GM23338 (cell line): ENCODE measurements around the gene PTBP3. TPM values are rescaled to one million over a fixed set of nuclear protein-coding genes. Genes with fewer than 3 reads are reported as not detected.

ENCODE experiments used
- ATAC-seq: fragments of 200-7000 bp; cut with Tn5 transposase; 3 replicates; pipeline ENCODE4 v1.9.1; 2020
- DNase-seq: peaks from one replicate; pipeline ENCODE4 v3.0.0-alpha.2; 2015; ENCODE audit warnings: low spot score
- H2AFZ ChIP-seq: fragments of 200-600 bp; sonication (generic); 2 replicates; pipeline ENCODE4 v1.8.0; 2016; ENCODE audit warnings: antibody characterized with exemption, mild to moderate bottlenecking, moderate library complexity
- H3F3A ChIP-seq: fragments of 200-600 bp; sonication (generic); replicated peaks from 2 replicates; pipeline ENCODE4 v1.8.0; 2017; ENCODE audit warnings: antibody characterized with exemption, mixed run types, low read depth
- H3K27ac ChIP-seq: fragments of 200-600 bp; sonication (generic); 2 replicates; pipeline ENCODE4 v1.6.1; 2016; ENCODE audit warnings: low read depth
- H3K27me3 ChIP-seq: fragments of 200-600 bp; sonication (generic); 2 replicates; pipeline ENCODE4 v1.8.0; 2016; ENCODE audit warnings: mild to moderate bottlenecking, mixed run types, moderate library complexity; ENCODE audit not compliant: insufficient read depth
- H3K36me3 ChIP-seq: fragments of 200-600 bp; sonication (generic); 2 replicates; pipeline ENCODE4 v1.8.0; 2016; ENCODE audit warnings: mild to moderate bottlenecking; ENCODE audit not compliant: insufficient read depth
- H3K4me1 ChIP-seq: fragments of 200-600 bp; sonication (generic); 2 replicates; pipeline ENCODE4 v1.8.0; 2016; ENCODE audit warnings: mild to moderate bottlenecking, moderate library complexity; ENCODE audit not compliant: insufficient read depth
- H3K4me2 ChIP-seq: fragments of 200-600 bp; sonication (generic); 2 replicates; pipeline ENCODE4 v1.7.1; 2017; ENCODE audit warnings: mixed run types
- H3K4me3 ChIP-seq: fragments of 200-600 bp; sonication (generic); 2 replicates; pipeline ENCODE4 v1.6.1; 2016; ENCODE audit warnings: mixed run types
- H3K79me2 ChIP-seq: fragments of 200-600 bp; sonication (generic); replicated peaks from 2 replicates; pipeline ENCODE4 v1.8.0; 2017; ENCODE audit warnings: mild to moderate bottlenecking; ENCODE audit not compliant: insufficient read depth
- H3K9me2 ChIP-seq: fragments of 200-600 bp; sonication (generic); 2 replicates; pipeline ENCODE4 v1.8.0; 2017; ENCODE audit not compliant: insufficient read depth
- H4K20me1 ChIP-seq: fragments of 200-600 bp; sonication (generic); replicated peaks from 2 replicates; pipeline ENCODE4 v1.8.0; 2017; ENCODE audit warnings: mild to moderate bottlenecking; ENCODE audit not compliant: insufficient read depth
- H3K27ac Mint-ChIP-seq: 2 replicates; pipeline ENCODE4 v1.8.0; 2020; ENCODE audit warnings: inconsistent platforms, mild to moderate bottlenecking, moderate library complexity, mixed read lengths
- H3K27me3 Mint-ChIP-seq: 3 replicates; pipeline ENCODE4 v1.8.0; 2022; ENCODE audit warnings: low read depth, mild to moderate bottlenecking, moderate library complexity, mixed read lengths, inconsistent platforms; ENCODE audit not compliant: insufficient read depth, poor library complexity
- H3K36me3 Mint-ChIP-seq: 3 replicates; pipeline ENCODE4 v1.8.0; 2021; ENCODE audit warnings: low read depth, mild to moderate bottlenecking, inconsistent platforms, moderate library complexity, mixed read lengths
- H3K4me1 Mint-ChIP-seq: 3 replicates; pipeline ENCODE4 v1.8.0; 2020; ENCODE audit warnings: mild to moderate bottlenecking, inconsistent platforms, mixed read lengths
- H3K4me3 Mint-ChIP-seq: 3 replicates; pipeline ENCODE4 v1.8.0; 2021; ENCODE audit warnings: moderate library complexity, mild to moderate bottlenecking, inconsistent platforms, mixed read lengths
- H3K9me3 Mint-ChIP-seq: 3 replicates; pipeline ENCODE4 v1.8.0; 2020; ENCODE audit warnings: moderate library complexity, mild to moderate bottlenecking, inconsistent platforms, mixed read lengths
- CREB1 ChIP-seq: fragments of 250-450 bp; sonication (Bioruptor Pico); IDR thresholded peaks from 2 replicates; pipeline ENCODE4 v1.5.0; 2020; ENCODE audit warnings: low read depth, mild to moderate bottlenecking, moderate library complexity
- CTCF ChIP-seq, 2 experiments: fragments of 200-600 bp in 1 of 2; sonication (generic) in 1 of 2; conservative IDR thresholded peaks; 2 replicates each; pipeline versions ENCODE4 v1.5.1 to v1.6.1; 2016 to 2017; ENCODE audit warnings: antibody characterized with exemption in 2 of 2, low read depth in 2 of 2, mild to moderate bottlenecking in 2 of 2, moderate library complexity in 1 of 2
- EZH2 ChIP-seq: fragments of 200-600 bp; sonication (generic); IDR thresholded peaks from one replicate; pipeline ENCODE4 v1.8.0; 2017; ENCODE audit warnings: antibody characterized with exemption, mild to moderate bottlenecking, low read depth; ENCODE audit not compliant: unreplicated experiment
- EZH2phosphoT487 ChIP-seq: fragments of 200-600 bp; sonication (generic); IDR thresholded peaks from one replicate; pipeline ENCODE4 v1.8.1; 2018; ENCODE audit warnings: antibody characterized with exemption; ENCODE audit not compliant: unreplicated experiment
- NANOG ChIP-seq: IDR thresholded peaks from 2 replicates; pipeline ENCODE4 v1.6.1; 2016; ENCODE audit warnings: antibody characterized with exemption, borderline replicate concordance
- POLR2AphosphoS5 ChIP-seq: IDR thresholded peaks from 2 replicates; pipeline ENCODE4 v1.6.1; 2016; ENCODE audit warnings: antibody characterized with exemption, low read depth
- STAT1 ChIP-seq: IDR thresholded peaks from one replicate; pipeline ENCODE4 v1.6.1; 2016; ENCODE audit warnings: antibody characterized with exemption; ENCODE audit not compliant: unreplicated experiment
- ZNF331 ChIP-seq: fragments of 250-450 bp; sonication (Bioruptor Pico); IDR thresholded peaks from 2 replicates; pipeline ENCODE4 v1.5.0; 2020; ENCODE audit warnings: low read depth, mild to moderate bottlenecking, moderate library complexity
- ZNF462 ChIP-seq: fragments of 250-450 bp; sonication (Bioruptor Pico); IDR thresholded peaks from 2 replicates; pipeline ENCODE4 v1.5.0; 2020; ENCODE audit warnings: mild to moderate bottlenecking, moderate library complexity
- polyA plus RNA-seq: library from polyadenylated mRNA; unstranded; fragments of >200 nt; fragmentation: Nextera tagmentation; extraction: Ambion mirVana; gene quantifications from 2 replicates; pipeline ENCODE4 v1.2.1, GENCODE V29; 2016
- total RNA-seq: library from RNA; depleted of rRNA; stranded (reverse); fragments of >200 nt; shearing (Covaris generic); gene quantifications from 2 replicates; pipeline ENCODE4 v1.2.3, GENCODE V29; 2014

Gene PTBP3
- total and polyA plus RNA-seq, 2 experiments from 2014 or later: 20.0 to 92.9 TPM

GRCh38 chr9:112333639-112334431, 416 bp upstream of the PTBP3 start:
- peaks cover 22% of the 10 kb centered on the region for H3K4me1 Mint-ChIP-seq
- no peaks in the 10 kb centered on the region for H3K9me3 Mint-ChIP-seq
- Histone ChIP-seq H3K4me3 (peak overlapping the region; percentile 82), H4K20me1 (peaks cover 4% of the 10 kb centered on the region), H3K36me3 (no peaks in the 10 kb centered on the region), H3K4me2 (peak overlapping the region; percentile 75), H3K9me2 (no peaks in the 10 kb centered on the region), H3K27me3 (no peaks in the 10 kb centered on the region), H2AFZ (peak overlapping the region; percentile 78), H3K4me1 (peaks cover 25% of the 10 kb centered on the region), H3K79me2 (peaks cover 38% of the 10 kb centered on the region), H3F3A (no peaks in the 10 kb centered on the region; the same call in 1 of the 2 replicates), H3K27ac (peak overlapping the region; percentile 91)
- H3K27me3 Mint-ChIP-seq: peaks cover 2% of the 10 kb centered on the region
- peaks cover 3% of the 10 kb centered on the region; the same call in 2 of the 3 replicates for H3K36me3 Mint-ChIP-seq
- peak overlapping the region; percentile 98 for H3K27ac Mint-ChIP-seq
- peak; percentile 97 for DNase-seq
- H3K4me3 Mint-ChIP-seq: peak overlapping the region; percentile 98
- ATAC-seq: peak; percentile 80
- peak; percentile 40 to 44 for TF ChIP-seq CTCF (conservative IDR thresholded peaks at IDR 0.05; ENCODE audit: low read depth in 2 of 2)
- no peak for TF ChIP-seq ZNF331 (CRISPR knock-in tag)
- no peak for TF ChIP-seq NANOG

- peaks cover 2% of the 10 kb centered on the region for H3K27me3 Mint-ChIP-seq
- peaks cover 22% of the 10 kb centered on the region for H3K4me1 Mint-ChIP-seq
- H3K4me3 Mint-ChIP-seq: peak overlapping the region; percentile 98
- TF ChIP-seq CTCF (conservative IDR thresholded peaks at IDR 0.05; ENCODE audit: low read depth in 2 of 2): peak in 1 of 2 experiments; percentile 22; a peak in 2 of 4 replicates
- TF ChIP-seq ZNF331 (CRISPR knock-in tag): no peak
- no peak for TF ChIP-seq EZH2phosphoT487
- no peak for TF ChIP-seq EZH2
- TF ChIP-seq CREB1: no peak
- no peak for TF ChIP-seq POLR2AphosphoS5
- no peak for TF ChIP-seq STAT1
- TF ChIP-seq ZNF462 (CRISPR knock-in tag): no peak
- H3K9me3 Mint-ChIP-seq: no peaks in the 10 kb centered on the region
- peak overlapping the region; percentile 82 for H3K4me3 ChIP-seq
- H3K27ac ChIP-seq: peak overlapping the region; percentile 43
- H3K79me2 ChIP-seq: peaks cover 51% of the 10 kb centered on the region
- ATAC-seq (no peak), DNase-seq (no peak)
- H3K27me3 ChIP-seq: no peaks in the 10 kb centered on the region
- peak overlapping the region; percentile 92 for H3K27ac Mint-ChIP-seq
- no peak overlapping the region for H2AFZ ChIP-seq
- H3K9me2 ChIP-seq: no peaks in the 10 kb centered on the region
- no peaks in the 10 kb centered on the region; the same call in 1 of the 2 replicates for H3F3A ChIP-seq
- peaks cover 4% of the 10 kb centered on the region for H4K20me1 ChIP-seq
- peak overlapping the region; percentile 76 for H3K4me2 ChIP-seq
- peaks cover 6% of the 10 kb centered on the region; the same call in 2 of the 3 replicates for H3K36me3 Mint-ChIP-seq
- H3K36me3 ChIP-seq: no peaks in the 10 kb centered on the region
- H3K4me1 ChIP-seq: peaks cover 25% of the 10 kb centered on the region
Observed at GRCh38 chr9:112332674-112332976, 794 bp downstream of the PTBP3 start.
